Skeletal muscle tissue (tissue), 4 donors: Measurements from ENCODE around the gene CXCL6. TPM values are rescaled to one million over a fixed set of nuclear protein-coding genes. Genes with fewer than 3 reads are reported as not detected.
A peak's percentile ranks its signal among the peaks of the same experiment; 100 is the strongest.

ENCODE experiments used
- H3K27ac ChIP-seq: one replicate; pipeline ENCODE4 v1.7.0; 2013; ENCODE audit warnings: mild to moderate bottlenecking, low read depth, low read length, inconsistent platforms
- H3K27me3 ChIP-seq, 3 donors: one replicate each; pipeline ENCODE4 v1.7.0; 2013; ENCODE audit warnings: low read length in 3 of 3; ENCODE audit not compliant: control insufficient read depth in 3 of 3, insufficient read depth in 3 of 3
- H3K36me3 ChIP-seq, 3 donors: one replicate each; pipeline ENCODE4 v1.7.0; 2013; ENCODE audit warnings: low read length in 3 of 3; ENCODE audit not compliant: control insufficient read depth in 3 of 3, insufficient read depth in 3 of 3
- H3K4me1 ChIP-seq, 3 donors: one replicate each; pipeline ENCODE4 v1.7.0; 2013; ENCODE audit warnings: low read length in 3 of 3, mild to moderate bottlenecking in 3 of 3; ENCODE audit not compliant: control insufficient read depth in 3 of 3, insufficient read depth in 3 of 3
- H3K4me3 ChIP-seq, 3 donors: one replicate each; pipeline ENCODE4 v1.7.0; 2013; ENCODE audit warnings: low read length in 3 of 3
- H3K9ac ChIP-seq, 3 donors: one replicate each; pipeline ENCODE4 v1.7.0; 2013; ENCODE audit warnings: low read length in 3 of 3, mild to moderate bottlenecking in 3 of 3, moderate library complexity in 2 of 3, low read depth in 1 of 3
- H3K9me3 ChIP-seq, 3 donors: one replicate each; pipeline ENCODE4 v1.7.0; 2013; ENCODE audit warnings: low read length in 3 of 3; ENCODE audit not compliant: control insufficient read depth in 3 of 3
- total RNA-seq: library from RNA; depleted of rRNA; stranded (reverse); fragments of >200 nt; gene quantifications from one replicate; pipeline ENCODE4 v1.2.3, GENCODE V29; 2014
- donor health status: Osteomylitis.

The CXCL6 gene
- total RNA-seq, 1 donor from 2014 or later, result not detected

- Histone ChIP-seq H3K27me3 (peaks cover 2 to 10% (median 3%) of the 10 kb centered on the region in 3 donors), H3K9ac (no peak overlapping the region), H3K4me3 (no peak overlapping the region), H3K9me3 (no peaks in the 10 kb centered on the region), H3K27ac (no peak overlapping the region), H3K4me1 (peaks cover 0 to 4% (median 0%) of the 10 kb centered on the region in 3 donors), H3K36me3 (no peaks in the 10 kb centered on the region)
Measured at GRCh38 chr4:73864365-73864764, 27.9 kb downstream of the CXCL6 start.

- Histone ChIP-seq H3K27ac (no peak overlapping the region), H3K4me1 (peaks cover 0 to 9% (median 0%) of the 10 kb centered on the region in 3 donors), H3K9me3 (no peaks in the 10 kb centered on the region), H3K36me3 (no peaks in the 10 kb centered on the region), H3K27me3 (peaks cover 2 to 16% (median 5%) of the 10 kb centered on the region in 3 donors), H3K9ac (no peak overlapping the region), H3K4me3 (no peak overlapping the region)
Measured at GRCh38 chr4:73864961-73865360, 28.5 kb downstream of the CXCL6 start.

- no peaks in the 10 kb centered on the region for H3K36me3 ChIP-seq
- no peaks in the 10 kb centered on the region for H3K9me3 ChIP-seq
- no peak overlapping the region for H3K27ac ChIP-seq
- no peak overlapping the region for H3K4me3 ChIP-seq
- H3K4me1 ChIP-seq, result peaks cover 0 to 9% (median 0%) of the 10 kb centered on the region in 3 donors
- peaks cover 2 to 21% (median 9%) of the 10 kb centered on the region in 3 donors for H3K27me3 ChIP-seq
- no peak overlapping the region for H3K9ac ChIP-seq
Measured at GRCh38 chr4:73865431-73866096, 29.1 kb downstream of the CXCL6 start.

GRCh38 chr4:73866246-73866645 is 29.8 kb downstream of the CXCL6 start:
- Histone ChIP-seq H3K36me3 (no peaks in the 10 kb centered on the region), H3K4me3 (no peak overlapping the region), H3K9ac (no peak overlapping the region), H3K9me3 (no peaks in the 10 kb centered on the region), H3K27me3 (peaks cover 2 to 21% (median 9%) of the 10 kb centered on the region in 3 donors), H3K27ac (no peak overlapping the region), H3K4me1 (peaks cover 0 to 9% (median 0%) of the 10 kb centered on the region in 3 donors)

- no peaks in the 10 kb centered on the region for H3K9me3 ChIP-seq
- H3K27ac ChIP-seq, result no peak overlapping the region
- H3K9ac ChIP-seq, result no peak overlapping the region
- no peak overlapping the region for H3K4me3 ChIP-seq
- H3K27me3 ChIP-seq, result peaks cover 2 to 21% (median 9%) of the 10 kb centered on the region in 3 donors
- H3K4me1 ChIP-seq, result peaks cover 0 to 9% (median 0%) of the 10 kb centered on the region in 3 donors
- H3K36me3 ChIP-seq, result no peaks in the 10 kb centered on the region
Measured at GRCh38 chr4:73867783-73868182, 31.3 kb downstream of the CXCL6 start.

GRCh38 chr4:73868206-73869129 is 32.0 kb downstream of the CXCL6 start:
- Histone ChIP-seq H3K9ac (no peak overlapping the region), H3K27ac (no peak overlapping the region), H3K9me3 (no peaks in the 10 kb centered on the region), H3K4me3 (peak overlapping the region; percentile 49 to 68 (median 59)), H3K4me1 (peaks cover 0 to 9% (median 0%) of the 10 kb centered on the region in 3 donors), H3K27me3 (peaks cover 2 to 21% (median 9%) of the 10 kb centered on the region in 3 donors), H3K36me3 (no peaks in the 10 kb centered on the region)

GRCh38 chr4:73869130-73870055 is 32.9 kb downstream of the CXCL6 start, which contains the start of gene CXCL1:
Gene CXCL1, plus strand, starts transcription at chr4:73869393. Its CDS starts 78 bp downstream, at chr4:73869471.
- H3K4me3 ChIP-seq, result peak within 1 kb of the TSS; percentile 49 to 68 (median 59)
- no peak within 1 kb of the TSS for H3K27ac ChIP-seq
- H3K9me3 ChIP-seq, result no peaks in the 10 kb centered on the region
- H3K36me3 ChIP-seq, result no peaks in the 10 kb centered on the region
- H3K27me3 ChIP-seq, result peaks cover 2 to 21% (median 9%) of the 10 kb centered on the region in 3 donors
- peak within 1 kb of the TSS in 2 of 3 donors; percentile 3 to 34 for H3K9ac ChIP-seq
- H3K4me1 ChIP-seq, result peaks cover 0 to 9% (median 0%) of the 10 kb centered on the region in 3 donors

- peaks cover 0 to 9% (median 0%) of the 10 kb centered on the region in 3 donors for H3K4me1 ChIP-seq
- no peaks in the 10 kb centered on the region for H3K36me3 ChIP-seq
- no peak overlapping the region for H3K9ac ChIP-seq
- no peak overlapping the region for H3K27ac ChIP-seq
- peak overlapping the region in 1 of 3 donors; percentile 24 for H3K4me3 ChIP-seq
- H3K9me3 ChIP-seq, result no peaks in the 10 kb centered on the region
- peaks cover 2 to 21% (median 9%) of the 10 kb centered on the region in 3 donors for H3K27me3 ChIP-seq
Measured at GRCh38 chr4:73870260-73870659, 33.8 kb downstream of the CXCL6 start.

GRCh38 chr4:73870768-73871167 is 34.3 kb downstream of the CXCL6 start:
- H3K27ac ChIP-seq, result no peak overlapping the region
- H3K4me1 ChIP-seq, result peaks cover 0 to 9% (median 0%) of the 10 kb centered on the region in 3 donors
- no peak overlapping the region for H3K4me3 ChIP-seq
- no peak overlapping the region for H3K9ac ChIP-seq
- H3K9me3 ChIP-seq, result no peaks in the 10 kb centered on the region
- H3K36me3 ChIP-seq, result no peaks in the 10 kb centered on the region
- H3K27me3 ChIP-seq, result peaks cover 2 to 21% (median 9%) of the 10 kb centered on the region in 3 donors
